Astrocyte (in vitro differentiated cells and primary cell): ENCODE data around the gene FOXL3.

ENCODE experiments used
- CTCF ChIP-seq: IDR thresholded peaks from 2 replicates; pipeline ENCODE4 v1.5.1; 2011; ENCODE audit warnings: low read depth, mild to moderate bottlenecking, inconsistent platforms, low read length, moderate library complexity; ENCODE audit not compliant: insufficient read depth
- EZH2 ChIP-seq: IDR thresholded peaks from 2 replicates; pipeline ENCODE4 v1.6.1; 2012; ENCODE audit warnings: mild to moderate bottlenecking, low read length, inconsistent platforms; ENCODE audit not compliant: insufficient read depth

- TF ChIP-seq EZH2 (no peak), CTCF (no peak)
Measured at GRCh38 chr7:255038-255435, 34.9 kb upstream of the FOXL3 start.
